Calu3 (cell line): ENCODE measurements around the gene PPP1R14C. TPM values are rescaled to one million over a fixed set of nuclear protein-coding genes. Genes with fewer than 3 reads are reported as not detected.

Experiments
- BruUV-seq: library from RNA; stranded (reverse); fragments of 400-500 nt; replicated peaks from 2 replicates; lab custom pipeline; 2021; lab: Mats Ljungman, UMichigan
- CTCF ChIA-PET: fragments of 300-600 bp; sonication (Branson Sonifier 250); formaldehyde crosslinking; loops from one replicate; lab custom pipeline; 2022; ENCODE audit warnings: antibody characterized with exemption; lab: Charles Lee
- DNase-seq: peaks from one replicate; pipeline ENCODE4 v3.0.0; 2022
- H3K27ac Mint-ChIP-seq: one replicate; pipeline ENCODE4 v1.8.0; 2022; ENCODE audit warnings: mixed read lengths; ENCODE audit not compliant: unreplicated experiment
- H3K27me3 Mint-ChIP-seq: one replicate; pipeline ENCODE4 v1.8.0; 2022; ENCODE audit warnings: mixed read lengths; ENCODE audit not compliant: unreplicated experiment
- H3K36me3 Mint-ChIP-seq: one replicate; pipeline ENCODE4 v1.8.0; 2022; ENCODE audit warnings: mild to moderate bottlenecking, moderate library complexity, mixed read lengths; ENCODE audit not compliant: insufficient read depth, unreplicated experiment
- H3K4me1 Mint-ChIP-seq: one replicate; pipeline ENCODE4 v1.8.0; 2022; ENCODE audit warnings: mild to moderate bottlenecking, low read depth, mixed read lengths; ENCODE audit not compliant: unreplicated experiment
- H3K4me3 Mint-ChIP-seq: one replicate; pipeline ENCODE4 v1.8.0; 2022; ENCODE audit warnings: mild to moderate bottlenecking, low read depth, moderate library complexity, mixed read lengths; ENCODE audit not compliant: unreplicated experiment
- H3K9me3 Mint-ChIP-seq: one replicate; pipeline ENCODE4 v1.8.0; 2022; ENCODE audit warnings: low read depth, mixed read lengths; ENCODE audit not compliant: unreplicated experiment
- CTCF ChIP-seq: fragments of 200-600 bp; IDR thresholded peaks from one replicate; pipeline ENCODE4 v1.8.0; 2022; ENCODE audit warnings: antibody characterized with exemption; ENCODE audit not compliant: unreplicated experiment
- intact Hi-C: fragments of 100-400 bp; cut with micrococcal nuclease; formaldehyde crosslinking; loops from one replicate; pipeline ENCODE4 v1.10.0; 2022; ENCODE audit not compliant: unreplicated experiment
- total RNA-seq: library from RNA; stranded (reverse); gene quantifications from 2 replicates; pipeline ENCODE4 v1.2.3, GENCODE V29; 2022

The PPP1R14C gene
- total RNA-seq, 1 experiment from 2014 or later = 3.6 TPM

- H3K9me3 Mint-ChIP-seq = no peaks in the 10 kb centered on the region
- CTCF ChIA-PET = interaction anchor here (1.4 kb wide), 1 partner anchor 20 kb away, joined by 4 read pairs; no protein-coding TSS in a partner anchor
- H3K4me3 Mint-ChIP-seq = no peak overlapping the region
- TF ChIP-seq CTCF = no peak
- DNase-seq = no peak
- no TSS peak for BruUV-seq
- no peaks in the 10 kb centered on the region for H3K36me3 Mint-ChIP-seq
- no peaks in the 10 kb centered on the region for H3K27me3 Mint-ChIP-seq
- intact Hi-C loops = no loop called here
- H3K27ac Mint-ChIP-seq = no peak overlapping the region
- H3K4me1 Mint-ChIP-seq = peaks cover 19% of the 10 kb centered on the region
These were observed 130.8 kb downstream of the PPP1R14C start for GRCh38 chr6:150273457-150274309.

- H3K27me3 Mint-ChIP-seq = no peaks in the 10 kb centered on the region
- TF ChIP-seq CTCF = no peak
- BruUV-seq = no TSS peak
- CTCF ChIA-PET = no interaction called here
- H3K27ac Mint-ChIP-seq = no peak overlapping the region
- H3K4me1 Mint-ChIP-seq = peaks cover 2% of the 10 kb centered on the region
- intact Hi-C loops = no loop called here
- H3K36me3 Mint-ChIP-seq = no peaks in the 10 kb centered on the region
- DNase-seq = no peak
- no peaks in the 10 kb centered on the region for H3K9me3 Mint-ChIP-seq
- H3K4me3 Mint-ChIP-seq = no peak overlapping the region
These were observed 132.6 kb downstream of the PPP1R14C start for GRCh38 chr6:150275489-150275888.

DNA sequence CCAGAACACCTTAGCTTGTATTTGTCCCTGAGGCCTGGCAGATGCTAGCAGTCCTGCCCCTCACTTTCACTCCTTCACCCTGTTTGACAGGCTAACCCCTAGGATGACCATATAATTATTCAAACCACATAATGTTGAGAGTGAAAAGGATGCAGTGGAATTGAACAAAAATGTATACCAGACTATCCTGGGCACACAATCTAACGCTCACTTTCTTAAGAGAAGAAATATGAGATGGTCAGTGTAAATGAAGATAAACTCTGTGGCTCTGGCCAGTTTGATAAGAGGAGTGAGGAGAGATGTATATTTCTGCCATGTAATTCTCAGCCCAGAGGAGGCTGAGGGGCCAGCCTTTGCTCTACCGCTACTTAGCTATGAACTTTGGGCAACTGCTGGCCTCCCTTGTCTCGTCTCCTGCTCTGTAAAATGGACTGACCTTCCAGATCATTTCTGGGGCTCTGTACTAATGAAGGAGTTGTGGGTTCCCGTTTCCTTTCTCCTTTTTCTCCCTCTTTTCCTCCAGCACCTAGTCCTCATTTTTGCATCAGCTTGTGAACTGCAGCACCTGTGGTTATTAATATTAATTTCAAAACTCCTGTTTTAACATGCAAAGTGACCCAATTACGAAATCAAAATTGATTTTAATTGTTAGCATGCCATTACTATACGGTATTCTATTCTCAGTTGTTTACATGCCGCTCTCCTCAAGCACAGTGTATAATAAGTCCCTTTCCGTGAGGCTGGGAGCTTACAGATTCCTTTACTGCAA is 133.5 kb downstream of the PPP1R14C start:
- Mint-ChIP-seq H3K27ac (no peak overlapping the region), H3K4me3 (no peak overlapping the region), H3K36me3 (no peaks in the 10 kb centered on the region), H3K4me1 (no peaks in the 10 kb centered on the region), H3K27me3 (no peaks in the 10 kb centered on the region), H3K9me3 (peaks cover 3% of the 10 kb centered on the region)
- intact Hi-C loops = no loop called here
- no TSS peak for BruUV-seq
- CTCF ChIA-PET = no interaction called here
- DNase-seq = no peak
- TF ChIP-seq CTCF = no peak

DNA sequence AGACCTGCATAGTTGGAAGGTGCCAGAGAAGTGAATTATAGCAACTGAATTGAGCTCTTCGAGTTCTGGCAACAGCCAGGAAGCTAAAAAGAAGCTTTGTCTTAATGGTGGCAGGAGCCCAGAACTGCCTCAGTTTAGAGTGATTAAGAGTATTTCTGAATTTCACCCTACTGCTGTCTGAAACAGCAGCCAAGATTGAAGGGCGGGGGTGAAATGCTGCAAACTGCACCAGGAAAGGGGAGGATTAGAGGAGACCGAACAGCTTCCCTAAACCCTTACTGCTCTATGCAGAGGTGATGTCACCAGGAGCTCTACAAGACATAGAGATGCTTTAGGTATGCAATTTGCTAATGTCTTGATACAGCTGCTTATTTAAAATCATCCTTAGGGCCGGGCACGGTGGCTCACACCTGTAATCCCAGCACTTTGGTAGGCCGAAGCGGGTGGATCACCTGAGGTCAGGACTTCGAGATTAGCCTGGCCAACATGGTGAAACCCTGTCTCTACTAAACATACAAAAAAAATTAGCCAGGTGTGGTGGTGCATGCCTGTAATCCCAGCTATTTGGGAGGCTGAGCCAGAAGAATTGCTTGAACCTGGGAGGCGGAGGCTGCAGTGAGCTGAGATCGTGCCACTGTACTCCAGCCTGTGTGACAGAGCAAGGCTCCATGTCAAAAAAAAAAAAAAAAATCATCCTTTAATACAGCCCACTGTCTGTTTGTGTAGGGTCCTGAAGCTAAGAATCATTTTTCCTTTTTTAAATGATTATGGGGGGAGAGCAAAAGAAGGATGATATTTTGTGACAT is 134.3 kb downstream of the PPP1R14C start:
- no peak for DNase-seq
- intact Hi-C loops = no loop called here
- H3K27ac Mint-ChIP-seq = no peak overlapping the region
- no peaks in the 10 kb centered on the region for H3K36me3 Mint-ChIP-seq
- no peak for TF ChIP-seq CTCF
- H3K4me3 Mint-ChIP-seq = no peak overlapping the region
- H3K27me3 Mint-ChIP-seq = no peaks in the 10 kb centered on the region
- CTCF ChIA-PET = no interaction called here
- H3K4me1 Mint-ChIP-seq = no peaks in the 10 kb centered on the region
- no TSS peak for BruUV-seq
- H3K9me3 Mint-ChIP-seq = peaks cover 3% of the 10 kb centered on the region
